ENCODE results near the gene LUC7L3. TPM values are rescaled to one million over a fixed set of nuclear protein-coding genes. Genes with fewer than 3 reads are reported as not detected.
"Not testable (repeated sequence)": the region's sequence is repeated elsewhere in the genome, so short reads cannot be mapped to it uniquely, and the experiment has no call there.

The LUC7L3 gene
- total RNA-seq, 1 donor from 2014 or later = 108 TPM

DNA sequence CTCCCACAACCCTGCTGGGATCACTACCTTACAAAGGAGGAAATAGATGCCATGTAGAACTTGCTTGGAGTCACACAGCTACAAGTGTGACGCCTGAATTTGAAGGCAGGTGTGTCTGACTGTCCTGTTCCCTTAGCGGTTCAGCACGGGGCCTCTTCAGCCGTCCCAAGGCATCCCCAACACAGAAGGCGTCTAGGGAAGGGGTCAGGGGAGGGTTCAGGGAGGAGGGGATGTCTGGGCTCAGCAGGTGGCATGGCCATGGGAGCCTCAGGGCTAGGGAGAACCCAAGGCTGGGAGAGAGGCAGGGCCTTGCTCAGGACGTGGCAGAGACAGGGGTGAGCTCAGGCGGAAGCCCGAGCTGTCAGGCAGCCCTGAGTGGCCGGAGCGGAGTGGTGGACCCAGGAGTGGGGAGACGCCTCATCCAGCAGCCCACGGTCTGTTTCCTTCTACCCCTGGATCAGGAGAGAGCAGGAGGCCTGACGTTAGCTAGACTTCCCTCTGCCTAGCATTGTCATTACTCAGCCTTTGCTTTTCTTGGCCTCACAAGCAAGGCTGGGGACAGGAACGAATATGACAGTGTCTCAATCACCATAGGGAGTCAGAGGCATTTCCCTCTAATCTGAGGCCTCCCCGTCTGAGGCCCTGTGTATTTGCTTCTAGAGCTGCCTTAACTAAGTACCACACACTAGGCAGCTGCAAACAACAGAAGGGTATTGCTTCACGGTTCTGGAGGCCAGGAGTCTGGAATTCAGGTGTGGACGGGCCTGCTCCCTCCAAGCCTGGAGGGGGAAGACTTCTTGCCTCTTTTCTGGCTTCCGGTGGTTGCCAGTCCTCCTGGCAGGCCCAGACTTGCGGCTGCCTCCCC is 79.3 kb downstream of the LUC7L3 start:
- Histone ChIP-seq H3K27me3 (no peaks in the 10 kb centered on the region), H3K36me3 (no peaks in the 10 kb centered on the region), H3K27ac (no peak overlapping the region), H3K4me1 (peaks cover 14% of the 10 kb centered on the region), H3K4me3 (no peak overlapping the region), H3K9me3 (no peaks in the 10 kb centered on the region)
- TF ChIP-seq POLR2A (IDR thresholded peaks at IDR 0.05) (no peak), POLR2AphosphoS5 (IDR thresholded peaks at IDR 0.05; ENCODE audit: insufficient read depth in 1 of 2, low read depth in 1 of 2) (no peak)
- TF ChIP-seq, protein P1, sequence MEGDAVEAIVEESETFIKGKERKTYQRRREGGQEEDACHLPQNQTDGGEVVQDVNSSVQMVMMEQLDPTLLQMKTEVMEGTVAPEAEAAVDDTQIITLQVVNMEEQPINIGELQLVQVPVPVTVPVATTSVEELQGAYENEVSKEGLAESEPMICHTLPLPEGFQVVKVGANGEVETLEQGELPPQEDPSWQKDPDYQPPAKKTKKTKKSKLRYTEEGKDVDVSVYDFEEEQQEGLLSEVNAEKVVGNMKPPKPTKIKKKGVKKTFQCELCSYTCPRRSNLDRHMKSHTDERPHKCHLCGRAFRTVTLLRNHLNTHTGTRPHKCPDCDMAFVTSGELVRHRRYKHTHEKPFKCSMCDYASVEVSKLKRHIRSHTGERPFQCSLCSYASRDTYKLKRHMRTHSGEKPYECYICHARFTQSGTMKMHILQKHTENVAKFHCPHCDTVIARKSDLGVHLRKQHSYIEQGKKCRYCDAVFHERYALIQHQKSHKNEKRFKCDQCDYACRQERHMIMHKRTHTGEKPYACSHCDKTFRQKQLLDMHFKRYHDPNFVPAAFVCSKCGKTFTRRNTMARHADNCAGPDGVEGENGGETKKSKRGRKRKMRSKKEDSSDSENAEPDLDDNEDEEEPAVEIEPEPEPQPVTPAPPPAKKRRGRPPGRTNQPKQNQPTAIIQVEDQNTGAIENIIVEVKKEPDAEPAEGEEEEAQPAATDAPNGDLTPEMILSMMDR (IDR thresholded peaks at IDR 0.05) = no peak
- intact Hi-C loops (cut with DNase I) = no loop called here
- DNase-seq (ENCODE audit: extremely low spot score in 2 of 2) = no peak

DNA sequence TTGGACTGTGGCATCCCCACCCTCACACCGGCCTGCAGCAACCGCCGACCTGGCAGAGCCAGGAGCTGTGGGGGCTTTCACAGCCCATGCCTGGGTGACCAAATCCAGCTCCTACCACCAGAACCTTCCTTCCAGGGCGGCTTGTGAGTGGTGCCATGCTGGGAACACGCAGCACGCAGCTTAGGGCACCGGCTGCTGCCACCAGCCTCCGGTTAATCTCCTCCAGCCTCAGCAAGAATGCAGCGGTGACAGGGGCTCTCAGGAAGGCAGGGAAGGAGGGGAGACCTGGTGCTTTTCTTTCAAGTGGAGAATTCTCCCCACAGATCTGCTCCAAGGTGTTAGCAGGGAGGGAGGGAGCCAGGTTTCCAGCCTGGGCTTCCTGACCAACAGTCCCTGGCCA is 80.2 kb downstream of the LUC7L3 start:
- H3K27ac ChIP-seq = no peak overlapping the region

DNA sequence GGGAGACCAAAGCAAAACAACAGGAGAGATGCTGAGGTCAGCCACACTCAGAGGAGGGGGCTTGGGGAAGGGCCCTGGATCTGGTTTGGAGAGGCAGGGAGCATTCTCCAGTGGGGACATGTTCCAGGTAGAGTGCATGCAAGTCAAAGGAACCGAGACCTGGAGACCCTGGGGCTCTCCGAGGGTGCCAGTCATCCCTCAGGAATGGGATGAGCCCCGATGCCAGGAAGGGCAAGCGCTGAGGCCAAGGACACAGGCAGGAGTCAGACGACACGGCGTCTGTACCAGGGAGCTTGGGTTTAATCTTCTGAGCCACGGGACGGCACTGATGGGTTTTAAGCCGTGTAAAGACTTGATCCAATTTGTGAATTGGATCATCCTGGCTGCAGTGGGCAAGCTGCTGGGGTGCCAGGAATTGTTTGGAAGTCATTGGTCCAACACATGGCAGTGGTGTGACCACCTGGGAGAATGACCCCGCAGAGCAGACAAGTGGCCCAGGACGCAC is 80.8 kb downstream of the LUC7L3 start:
- no peaks in the 10 kb centered on the region for H3K9me3 ChIP-seq
- intact Hi-C loops (cut with DNase I) = no loop called here
- DNase-seq (ENCODE audit: extremely low spot score in 2 of 2) = no peak
- no peaks in the 10 kb centered on the region for H3K27me3 ChIP-seq
- H3K4me3 ChIP-seq = no peak overlapping the region
- no peak for TF ChIP-seq POLR2A (IDR thresholded peaks at IDR 0.05)
- H3K36me3 ChIP-seq = no peaks in the 10 kb centered on the region
- H3K27ac ChIP-seq = no peak overlapping the region
- peaks cover 14% of the 10 kb centered on the region for H3K4me1 ChIP-seq

More for the DNA sequence above, 80.2 kb downstream of the LUC7L3 start:
- TF ChIP-seq, protein P1 (IDR thresholded peaks at IDR 0.05) = no peak
- TF ChIP-seq POLR2A (IDR thresholded peaks at IDR 0.05) (no peak), POLR2AphosphoS5 (IDR thresholded peaks at IDR 0.05; ENCODE audit: insufficient read depth in 1 of 2, low read depth in 1 of 2) (no peak)
- Histone ChIP-seq H3K4me1 (peaks cover 14% of the 10 kb centered on the region), H3K4me3 (no peak overlapping the region), H3K36me3 (no peaks in the 10 kb centered on the region), H3K27me3 (no peaks in the 10 kb centered on the region), H3K9me3 (no peaks in the 10 kb centered on the region)
- intact Hi-C loops (cut with DNase I) = no loop called here
- DNase-seq (ENCODE audit: extremely low spot score in 2 of 2) = no peak

DNA sequence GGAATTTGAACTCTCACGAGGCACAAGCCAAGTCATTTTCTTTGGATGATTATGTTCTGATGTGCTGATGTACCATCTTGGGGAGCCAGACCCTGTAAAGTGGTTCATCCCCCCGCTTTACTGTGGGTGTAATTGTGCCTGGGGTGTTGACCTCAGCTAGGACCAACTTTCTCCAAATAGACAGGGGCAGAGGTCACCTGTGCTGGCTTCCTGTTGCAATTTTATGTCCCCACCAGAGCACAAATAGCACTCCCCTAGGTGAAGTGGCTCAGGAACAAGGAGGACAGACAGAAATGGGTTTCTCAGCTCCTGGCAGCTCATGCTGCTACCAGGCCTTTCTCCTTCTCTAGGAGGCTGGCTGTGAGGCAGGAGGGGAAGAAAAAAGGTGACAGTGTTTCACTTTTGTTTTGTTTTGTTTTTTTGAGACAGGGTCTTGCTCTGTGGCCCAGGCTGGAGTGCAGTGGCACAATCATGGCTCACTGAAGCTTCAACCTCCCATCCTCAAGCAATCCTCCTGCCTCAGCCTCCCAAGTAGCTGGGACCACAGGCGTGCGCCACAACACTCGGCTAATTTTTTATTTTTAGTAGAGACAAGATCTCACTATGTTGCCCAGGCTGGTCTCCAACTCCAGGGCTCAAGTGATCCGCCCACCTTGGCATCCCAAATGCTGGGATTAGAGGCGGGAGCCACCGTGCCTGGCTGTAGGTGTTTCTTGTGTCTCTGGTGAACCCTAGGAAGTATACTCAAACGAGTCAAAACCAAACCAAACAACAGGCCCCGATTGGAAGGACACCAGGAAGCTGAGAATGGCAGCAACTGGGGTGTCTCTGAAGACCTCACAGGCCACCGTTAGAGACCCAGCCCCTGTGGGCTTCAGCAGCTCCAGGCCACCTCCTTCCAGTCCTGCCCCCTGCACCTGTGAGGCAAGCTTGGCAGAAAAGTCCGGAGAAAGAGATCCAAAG is 83.5 kb downstream of the LUC7L3 start:
- no peaks in the 10 kb centered on the region for H3K36me3 ChIP-seq
- no peaks in the 10 kb centered on the region for H3K27me3 ChIP-seq
- H3K9me3 ChIP-seq = no peaks in the 10 kb centered on the region
- H3K27ac ChIP-seq = no peak overlapping the region
- intact Hi-C loops (cut with DNase I) = no loop called here
- TF ChIP-seq POLR2A (IDR thresholded peaks at IDR 0.05) (no peak), POLR2AphosphoS5 (IDR thresholded peaks at IDR 0.05; ENCODE audit: insufficient read depth in 1 of 2, low read depth in 1 of 2) (no peak)
- TF ChIP-seq, protein P1 (IDR thresholded peaks at IDR 0.05) = no peak
- DNase-seq (ENCODE audit: extremely low spot score in 2 of 2) = no peak
- peaks cover 14% of the 10 kb centered on the region for H3K4me1 ChIP-seq
- no peak overlapping the region for H3K4me3 ChIP-seq

DNA sequence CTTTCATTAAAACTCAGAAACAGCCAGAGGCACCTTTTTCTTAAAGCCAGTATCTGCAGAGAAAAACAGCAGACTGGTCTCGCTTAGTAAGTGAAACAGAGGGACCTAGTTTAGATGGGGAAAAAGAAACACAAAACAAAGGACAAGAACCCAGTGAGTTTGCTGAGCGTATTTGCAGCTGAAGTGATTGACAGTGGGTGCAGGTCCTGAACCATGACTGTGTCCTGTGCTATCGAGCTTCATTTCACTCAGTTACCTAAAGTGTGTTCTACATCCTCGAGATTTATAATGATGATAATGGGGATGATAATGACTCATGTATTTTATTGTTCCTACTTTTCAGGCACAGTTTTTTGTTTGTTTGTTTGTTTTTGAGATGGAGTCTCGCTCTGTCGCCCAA is 84.3 kb downstream of the LUC7L3 start:
- DNase-seq (ENCODE audit: extremely low spot score in 2 of 2) = no peak

DNA sequence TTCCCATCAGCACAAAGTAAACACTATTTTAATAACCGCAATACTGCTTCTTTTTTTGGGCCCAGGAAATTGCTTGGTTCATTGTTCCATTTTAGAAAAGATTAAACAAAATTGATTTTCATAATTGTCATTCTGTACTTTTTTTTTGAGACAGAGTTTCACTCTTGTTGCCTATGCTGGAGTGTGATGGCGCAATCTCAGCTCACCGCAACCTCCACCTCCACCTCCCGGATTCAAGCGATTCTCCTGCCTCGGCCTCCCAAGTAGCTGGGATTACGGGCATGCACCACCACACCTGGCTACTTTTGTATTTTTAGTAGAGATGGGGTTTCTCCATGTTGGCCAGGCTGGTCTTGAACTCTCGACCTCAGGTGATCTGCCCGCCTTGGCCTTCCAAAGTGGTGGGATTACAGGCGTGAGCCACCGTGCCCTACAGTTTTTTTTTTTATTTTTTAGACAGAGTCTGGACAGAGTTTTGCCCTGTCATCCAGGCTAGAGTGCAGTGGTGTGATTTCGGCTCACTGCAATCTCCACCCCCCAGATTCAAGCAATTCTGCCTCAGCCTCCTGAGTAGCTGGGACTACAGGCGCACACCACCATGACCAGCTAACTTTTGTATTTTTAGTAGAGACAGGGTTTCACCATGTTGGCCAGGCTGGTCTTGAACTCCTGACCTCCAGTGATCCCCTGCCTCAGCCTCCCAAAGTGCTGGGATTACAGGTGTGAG is 85.5 kb downstream of the LUC7L3 start:
- intact Hi-C loops (cut with DNase I); H3K9me3 ChIP-seq; H3K4me1 ChIP-seq; H3K4me3 ChIP-seq; H3K36me3 ChIP-seq; H3K27me3 ChIP-seq; DNase-seq (ENCODE audit: extremely low spot score in 2 of 2); H3K27ac ChIP-seq: not testable (repeated sequence)

More for the DNA sequence above, 84.3 kb downstream of the LUC7L3 start:
- intact Hi-C loops (cut with DNase I) = no loop called here
- TF ChIP-seq, protein P1 (IDR thresholded peaks at IDR 0.05) = no peak
- TF ChIP-seq POLR2AphosphoS5 (IDR thresholded peaks at IDR 0.05; ENCODE audit: insufficient read depth in 1 of 2, low read depth in 1 of 2) (no peak), POLR2A (IDR thresholded peaks at IDR 0.05) (no peak)
- Histone ChIP-seq H3K9me3 (no peaks in the 10 kb centered on the region), H3K4me3 (no peak overlapping the region), H3K27me3 (no peaks in the 10 kb centered on the region), H3K36me3 (no peaks in the 10 kb centered on the region), H3K27ac (no peak overlapping the region), H3K4me1 (peaks cover 10% of the 10 kb centered on the region)

Data from vagina (tissue), 2 donors.